Fibroblast of lung (primary cell): ENCODE results near the gene OR11H12. TPM values are rescaled to one million over a fixed set of nuclear protein-coding genes. Genes with fewer than 3 reads are reported as not detected.
"Not testable (repeated sequence)": the region's sequence is repeated elsewhere in the genome, so short reads cannot be mapped to it uniquely, and the experiment has no call there.

Source experiments
- DNase-seq, 2 donors: peaks; one replicate each; pipeline versions ENCODE4 v3.0.0 to v3.0.0-alpha.2; 2010; ENCODE audit warnings: low read depth in 2 of 2
- H2AFZ ChIP-seq: 2 replicates; pipeline ENCODE4 v1.5.1; 2012; ENCODE audit warnings: low read length, control low read depth, inconsistent platforms
- H3K27ac ChIP-seq: 2 replicates; pipeline ENCODE4 v1.5.1; 2011; ENCODE audit warnings: low read length, control low read depth; ENCODE audit not compliant: insufficient read depth
- H3K27me3 ChIP-seq: 2 replicates; pipeline ENCODE4 v1.5.1; 2011; ENCODE audit warnings: mild to moderate bottlenecking, low read length; ENCODE audit not compliant: control insufficient read depth, insufficient read depth
- H3K36me3 ChIP-seq: 2 replicates; pipeline ENCODE4 v1.5.1; 2011; ENCODE audit warnings: low read length; ENCODE audit not compliant: control insufficient read depth, insufficient read depth
- H3K4me1 ChIP-seq: 2 replicates; pipeline ENCODE4 v1.5.1; 2011; ENCODE audit warnings: low read length; ENCODE audit not compliant: control insufficient read depth, insufficient read depth; ENCODE audit errors: extremely low read depth
- H3K4me2 ChIP-seq: 2 replicates; pipeline ENCODE4 v1.5.1; 2011; ENCODE audit warnings: low read length, control low read depth; ENCODE audit not compliant: insufficient read depth; ENCODE audit errors: extremely low read depth
- H3K4me3 ChIP-seq, 4 experiments: fragments of 200-600 bp in 1 of 4; sonication (generic) in 1 of 4; replicated peaks in 1 of 4; 2 replicates each; pipeline ENCODE4 v1.5.1; 2011 to 2016; ENCODE audit warnings: low read length in 4 of 4, low read depth in 3 of 4, mild to moderate bottlenecking in 3 of 4, control low read depth in 2 of 4, inconsistent platforms in 1 of 4, mixed read lengths in 1 of 4; ENCODE audit not compliant: insufficient read depth in 1 of 4; ENCODE audit errors: control extremely low read depth in 1 of 4
- H3K79me2 ChIP-seq: 2 replicates; pipeline ENCODE4 v1.5.1; 2012; ENCODE audit warnings: mild to moderate bottlenecking, low read length, inconsistent platforms; ENCODE audit not compliant: control insufficient read depth, insufficient read depth
- H3K9ac ChIP-seq: 2 replicates; pipeline ENCODE4 v1.5.1; 2011; ENCODE audit warnings: mild to moderate bottlenecking, low read length, control low read depth; ENCODE audit not compliant: insufficient read depth
- H3K9me3 ChIP-seq: 2 replicates; pipeline ENCODE4 v1.5.1; 2012; ENCODE audit warnings: low read depth, low read length; ENCODE audit not compliant: control insufficient read depth, insufficient read depth
- H4K20me1 ChIP-seq: 2 replicates; pipeline ENCODE4 v1.5.1; 2011; ENCODE audit warnings: low read length; ENCODE audit not compliant: control insufficient read depth, insufficient read depth; ENCODE audit errors: extremely low read depth
- polyA minus RNA-seq: library from RNA; depleted of rRNA, polyadenylated mRNA; stranded (reverse); fragments of >200 nt; gene quantifications from 2 replicates; pipeline ENCODE4 v1.2.3, GENCODE V29; 2011; ENCODE audit warnings: low replicate concordance
- polyA plus RNA-seq, 2 donors: library from polyadenylated mRNA; depleted of rRNA in 1 of 2; stranded (reverse) in 1 of 2; unstranded in 1 of 2; fragments of >200 nt; gene quantifications; 2 replicates each; pipeline ENCODE4 v1.2.1, GENCODE V29; 2011 to 2012; ENCODE audit warnings: missing spikeins in 1 of 2
- total RNA-seq: library from RNA; depleted of rRNA; stranded (reverse); fragments of >200 nt; gene quantifications from 2 replicates; pipeline ENCODE4 v1.2.1, GENCODE V29; 2014

The OR11H12 gene, protein sequence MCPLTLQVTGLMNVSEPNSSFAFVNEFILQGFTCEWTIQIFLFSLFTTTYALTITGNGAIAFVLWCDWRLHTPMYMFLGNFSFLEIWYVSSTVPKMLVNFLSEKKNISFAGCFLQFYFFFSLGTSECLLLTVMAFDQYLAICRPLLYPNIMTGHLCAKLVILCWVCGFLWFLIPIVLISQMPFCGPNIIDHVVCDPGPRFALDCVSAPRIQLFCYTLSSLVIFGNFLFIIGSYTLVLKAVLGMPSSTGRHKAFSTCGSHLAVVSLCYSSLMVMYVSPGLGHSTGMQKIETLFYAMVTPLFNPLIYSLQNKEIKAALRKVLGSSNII
- total RNA-seq = not detected in 2 replicates
- not detected in 2 replicates for polyA plus RNA-seq
- not detected in 2 replicates for polyA plus RNA-seq (2012)
- not detected in 2 replicates for polyA minus RNA-seq

GRCh38 chr14:18600817-18601216, at the start of gene OR11H12:
Gene OR11H12, plus strand, starts transcription at chr14:18601117. Its CDS starts 0 bp downstream, at chr14:18601117.
- not testable (repeated sequence) for H2AFZ ChIP-seq, H3K4me1 ChIP-seq, H3K27ac ChIP-seq, H3K4me2 ChIP-seq, DNase-seq, H3K9me3 ChIP-seq, H3K36me3 ChIP-seq, H3K4me3 ChIP-seq, H3K9ac ChIP-seq, H3K27me3 ChIP-seq, H3K79me2 ChIP-seq, H4K20me1 ChIP-seq

GRCh38 chr14:18582908-18583307, 18.0 kb upstream of the OR11H12 start:
- H3K9me3 ChIP-seq, H3K27ac ChIP-seq, H3K4me2 ChIP-seq, H3K9ac ChIP-seq, H3K4me1 ChIP-seq, H3K79me2 ChIP-seq, H3K4me3 ChIP-seq, DNase-seq, H2AFZ ChIP-seq, H4K20me1 ChIP-seq, H3K27me3 ChIP-seq, H3K36me3 ChIP-seq: not testable (repeated sequence)

GRCh38 chr14:18626610-18627213, 25.8 kb downstream of the OR11H12 start:
- not testable (repeated sequence) for H2AFZ ChIP-seq, H4K20me1 ChIP-seq, H3K79me2 ChIP-seq, H3K4me3 ChIP-seq, DNase-seq, H3K27ac ChIP-seq, H3K4me1 ChIP-seq, H3K9ac ChIP-seq, H3K4me2 ChIP-seq, H3K36me3 ChIP-seq, H3K27me3 ChIP-seq, H3K9me3 ChIP-seq

DNA sequence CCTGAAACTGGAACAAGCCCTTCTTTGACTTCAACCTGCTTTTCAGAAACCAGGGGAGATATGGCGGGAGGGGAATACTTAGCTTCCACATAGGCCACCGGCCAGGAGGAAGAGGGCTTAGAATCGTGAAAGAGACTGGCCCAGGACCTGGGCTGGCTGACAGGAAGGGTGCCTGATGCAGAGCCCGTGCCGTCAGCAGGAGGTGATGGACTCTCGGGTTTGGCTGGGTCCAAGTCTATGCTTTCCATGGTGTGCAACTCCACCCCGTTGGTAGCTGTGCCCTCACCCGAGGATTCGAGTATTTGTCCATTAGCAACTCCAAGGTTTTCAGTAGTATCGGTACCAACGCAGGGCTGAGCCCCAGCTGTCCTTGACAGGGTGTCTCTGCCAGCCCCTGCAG, 35.1 kb downstream of the OR11H12 start:
- H3K4me3 ChIP-seq = not testable (repeated sequence)

GRCh38 chr14:18638032-18638431, 37.1 kb downstream of the OR11H12 start:
- H3K9me3 ChIP-seq, H3K36me3 ChIP-seq: not testable (repeated sequence)

More for the DNA sequence above, 35.1 kb downstream of the OR11H12 start:
- H3K4me2 ChIP-seq, H3K27ac ChIP-seq, H3K4me1 ChIP-seq, H4K20me1 ChIP-seq, H3K9me3 ChIP-seq, H3K79me2 ChIP-seq, H2AFZ ChIP-seq, DNase-seq, H3K27me3 ChIP-seq, H3K36me3 ChIP-seq, H3K9ac ChIP-seq: not testable (repeated sequence)

GRCh38 chr14:18638785-18639184, 37.9 kb downstream of the OR11H12 start:
- DNase-seq, H4K20me1 ChIP-seq, H3K9ac ChIP-seq, H3K27me3 ChIP-seq, H3K79me2 ChIP-seq, H2AFZ ChIP-seq, H3K27ac ChIP-seq, H3K36me3 ChIP-seq, H3K9me3 ChIP-seq, H3K4me3 ChIP-seq, H3K4me1 ChIP-seq, H3K4me2 ChIP-seq: not testable (repeated sequence)

More at GRCh38 chr14:18638032-18638431, 37.1 kb downstream of the OR11H12 start:
- H3K27me3 ChIP-seq, H3K4me2 ChIP-seq, H4K20me1 ChIP-seq, H2AFZ ChIP-seq, H3K27ac ChIP-seq, H3K4me1 ChIP-seq, H3K4me3 ChIP-seq, DNase-seq, H3K79me2 ChIP-seq, H3K9ac ChIP-seq: not testable (repeated sequence)
